ENCODE results near the gene SGSM2.

The SGSM2 gene

GRCh38 chr17:2386400-2387085, 49.2 kb downstream of the SGSM2 start:
- no peak for DNase-seq (ENCODE audit: low spot score)

GRCh38 chr17:2387086-2388019, 50.1 kb downstream of the SGSM2 start:
- no peak for DNase-seq (ENCODE audit: low spot score)

GRCh38 chr17:2388020-2388682, 50.9 kb downstream of the SGSM2 start:
- DNase-seq (ENCODE audit: low spot score) = no peak

- DNase-seq (ENCODE audit: low spot score) = no peak
Observed at GRCh38 chr17:2388683-2389055, 51.4 kb downstream of the SGSM2 start.

- no peak for DNase-seq (ENCODE audit: low spot score)
Observed at GRCh38 chr17:2390199-2390836, 53.0 kb downstream of the SGSM2 start.

GRCh38 chr17:2391597-2392251, 54.4 kb downstream of the SGSM2 start:
- no peak for DNase-seq (ENCODE audit: low spot score)

- peak; percentile 97 for DNase-seq (ENCODE audit: low spot score)
Observed at GRCh38 chr17:2392252-2393173, 55.2 kb downstream of the SGSM2 start.

- DNase-seq (ENCODE audit: low spot score) = peak; percentile 90
Observed at GRCh38 chr17:2393174-2393953, 56.1 kb downstream of the SGSM2 start.

- no peak for DNase-seq (ENCODE audit: low spot score)
Observed at GRCh38 chr17:2393954-2394749, 56.9 kb downstream of the SGSM2 start.

GRCh38 chr17:2394775-2395201, 57.5 kb downstream of the SGSM2 start:
- DNase-seq (ENCODE audit: low spot score) = no peak

GRCh38 chr17:2395258-2396181, 58.2 kb downstream of the SGSM2 start:
- DNase-seq (ENCODE audit: low spot score) = no peak

- no peak for DNase-seq (ENCODE audit: low spot score)
Observed at GRCh38 chr17:2396192-2396567, 58.9 kb downstream of the SGSM2 start.

GRCh38 chr17:2396568-2397246, 59.4 kb downstream of the SGSM2 start:
- DNase-seq (ENCODE audit: low spot score) = peak; percentile 73

- DNase-seq (ENCODE audit: low spot score) = no peak
Observed at GRCh38 chr17:2397247-2398171, 60.2 kb downstream of the SGSM2 start.

- no peak for DNase-seq (ENCODE audit: low spot score)
Observed at GRCh38 chr17:2398182-2398581, 60.9 kb downstream of the SGSM2 start.

Measured in activated CD4-positive, alpha-beta T cell treated with anti-CD3 and anti-CD28 coated beads, Interleukin-2, Interleukin-4, amounts not matched to agents 100 ng/mL and 50 ng/mL, durations not matched to agents 16 hours and 8 hours (primary cell).